HCT116 (cell line): ENCODE measurements around the gene CACNA1A. TPM values are rescaled to one million over a fixed set of nuclear protein-coding genes. Genes with fewer than 3 reads are reported as not detected.

ENCODE experiments used
- ATAC-seq: fragments of 200-7000 bp; cut with Tn5 transposase; 2 replicates; pipeline ENCODE4 v1.9.1; 2020; ENCODE audit warnings: mild to moderate bottlenecking, moderate library complexity
- BruUV-seq: library from RNA; stranded (reverse); fragments of 400-500 nt; replicated peaks from 2 replicates; lab custom pipeline; 2021; lab: Mats Ljungman, UMichigan
- CTCF ChIA-PET: fragments of 300-600 bp; sonication (Branson Sonifier 250); formaldehyde crosslinking; loops from one replicate; lab custom pipeline; 2021; ENCODE audit warnings: antibody characterized with exemption; lab: Charles Lee
- POLR2A ChIA-PET: fragments of 300-600, 350-600 bp; sonication (Branson Sonifier 250); formaldehyde crosslinking; loops from one replicate; lab custom pipeline; 2021; ENCODE audit warnings: antibody characterized with exemption; lab: Charles Lee
- RAD21 ChIA-PET, 2 experiments: fragments of 300-600 bp; sonication (Branson Sonifier 250); formaldehyde crosslinking; loops; one replicate each; lab custom pipeline; 2023; ENCODE audit warnings: low total read pairs in 2 of 2; ENCODE audit not compliant: uncharacterized antibody in 2 of 2, unreplicated experiment in 2 of 2, low non-redundant PET in 1 of 2; lab: Charles Lee
- DNase-seq: peaks from one replicate; pipeline ENCODE4 v3.0.0-alpha.2; 2010; ENCODE audit warnings: low read depth, low spot score
- H2AFZ ChIP-seq: fragments of 200-600 bp; shearing (Covaris generic), sonication (generic); 2 replicates; pipeline ENCODE4 v1.6.1; 2017; ENCODE audit warnings: low read depth, mixed run types, mixed read lengths, antibody characterized with exemption, low read length; ENCODE audit not compliant: poor library complexity, severe bottlenecking
- H3K27ac ChIP-seq: 2 replicates; pipeline ENCODE4 v1.5.1; 2012; ENCODE audit warnings: low read depth, low read length
- H3K27me3 ChIP-seq: fragments of 200-600 bp; sonication (generic); 2 replicates; pipeline ENCODE4 v1.6.1; 2016; ENCODE audit warnings: mixed run types, low read length, mixed read lengths; ENCODE audit not compliant: insufficient read depth
- H3K36me3 ChIP-seq, 2 experiments: fragments of 200-500 bp in 1 of 2; fragments of 200-600 bp in 1 of 2; sonication (Bioruptor generic) in 1 of 2; sonication (generic) in 1 of 2; 2 replicates each; pipeline versions ENCODE4 v1.5.1 to v1.6.1; 2014 to 2016; ENCODE audit warnings: low read length in 2 of 2, inconsistent platforms in 1 of 2, mixed read lengths in 1 of 2, mixed run types in 1 of 2; ENCODE audit not compliant: insufficient read depth in 2 of 2, control insufficient read depth in 1 of 2
- H3K4me1 ChIP-seq, 2 experiments: fragments of 200-600 bp in 1 of 2; sonication (generic) in 1 of 2; 2 replicates each; pipeline versions ENCODE4 v1.5.1 to v1.6.1; 2012 to 2017; ENCODE audit warnings: low read length in 2 of 2, inconsistent platforms in 1 of 2, mild to moderate bottlenecking in 1 of 2, mixed read lengths in 1 of 2, mixed run types in 1 of 2, moderate library complexity in 1 of 2; ENCODE audit not compliant: insufficient read depth in 2 of 2, control insufficient read depth in 1 of 2
- H3K4me2 ChIP-seq: fragments of 200-600 bp; sonication (generic); 2 replicates; pipeline ENCODE4 v1.6.1; 2017; ENCODE audit warnings: mixed run types, low read length, mixed read lengths
- H3K4me3 ChIP-seq, 2 experiments: fragments of 200-600 bp in 1 of 2; sonication (generic) in 1 of 2; replicated peaks in 1 of 2; 2 replicates each; pipeline ENCODE4 v1.5.1; 2011 to 2016; ENCODE audit warnings: low read length in 2 of 2, control low read depth in 1 of 2, low read depth in 1 of 2, mild to moderate bottlenecking in 1 of 2, mixed read lengths in 1 of 2, mixed run types in 1 of 2
- H3K79me2 ChIP-seq: fragments of 200-600 bp; sonication (generic); 2 replicates; pipeline ENCODE4 v1.6.1; 2017; ENCODE audit warnings: mild to moderate bottlenecking, mixed run types, low read length, moderate library complexity, mixed read lengths; ENCODE audit not compliant: insufficient read depth
- H3K9ac ChIP-seq: fragments of 200-600 bp; sonication (generic); 2 replicates; pipeline ENCODE4 v1.6.1; 2016; ENCODE audit warnings: low read length, mixed read lengths
- H3K9me2 ChIP-seq: fragments of 200-600 bp; sonication (generic), shearing (Covaris generic); 2 replicates; pipeline ENCODE4 v1.6.1; 2017; ENCODE audit warnings: mixed run types, mild to moderate bottlenecking, moderate library complexity; ENCODE audit not compliant: insufficient read depth
- H3K9me3 ChIP-seq, 2 experiments: fragments of 200-500 bp in 1 of 2; fragments of 200-600 bp in 1 of 2; sonication (Bioruptor generic) in 1 of 2; sonication (generic) in 1 of 2; 2 replicates each; pipeline ENCODE4 v1.6.1; 2014 to 2017; ENCODE audit warnings: low read length in 2 of 2, mixed read lengths in 2 of 2, inconsistent platforms in 1 of 2, low read depth in 1 of 2, mild to moderate bottlenecking in 1 of 2, mixed run types in 1 of 2, moderate library complexity in 1 of 2; ENCODE audit not compliant: control insufficient read depth in 1 of 2, insufficient read depth in 1 of 2
- H4K20me1 ChIP-seq: fragments of 200-600 bp; sonication (generic), shearing (Covaris generic); 2 replicates; pipeline ENCODE4 v1.6.1; 2017; ENCODE audit warnings: mixed run types, mild to moderate bottlenecking, moderate library complexity; ENCODE audit not compliant: insufficient read depth
- CBX3 ChIP-seq: IDR thresholded peaks from 2 replicates; pipeline ENCODE4 v1.6.1; 2012; ENCODE audit warnings: low read depth
- CEBPB ChIP-seq: IDR thresholded peaks from 2 replicates; pipeline ENCODE4 v1.6.1; 2012; ENCODE audit warnings: low read depth
- CTCF ChIP-seq, 3 experiments: fragments of 200-600 bp in 1 of 3; sonication (generic) in 1 of 3; IDR thresholded peaks in 2 of 3; conservative IDR thresholded peaks in 1 of 3; 2 replicates each; pipeline ENCODE4 v1.5.1; 2012 to 2017; ENCODE audit warnings: low read depth in 2 of 3, low read length in 2 of 3, antibody characterized with exemption in 1 of 3, borderline replicate concordance in 1 of 3, control low read depth in 1 of 3, mild to moderate bottlenecking in 1 of 3, mixed read lengths in 1 of 3, mixed run types in 1 of 3, moderate library complexity in 1 of 3; ENCODE audit not compliant: insufficient read depth in 1 of 3
- ELF1 ChIP-seq: IDR thresholded peaks from 2 replicates; pipeline ENCODE4 v1.6.1; 2012; ENCODE audit warnings: low read depth, borderline replicate concordance
- FOSL1 ChIP-seq: IDR thresholded peaks from 2 replicates; pipeline ENCODE4 v1.6.1; 2012; ENCODE audit warnings: low read depth
- JUND ChIP-seq: IDR thresholded peaks from 2 replicates; pipeline ENCODE4 v1.6.1; 2012
- MAX ChIP-seq: IDR thresholded peaks from 2 replicates; pipeline ENCODE4 v1.6.1; 2012
- POLR2A ChIP-seq: IDR thresholded peaks from 2 replicates; pipeline ENCODE4 v1.7.0; 2011; ENCODE audit warnings: borderline replicate concordance; ENCODE audit not compliant: insufficient read depth, insufficient read length; ENCODE audit errors: extremely low read depth
- POLR2AphosphoS5 ChIP-seq: IDR thresholded peaks from 2 replicates; pipeline ENCODE4 v1.6.1; 2011; ENCODE audit warnings: mild to moderate bottlenecking, low read depth, low read length, moderate library complexity
- RAD21 ChIP-seq: IDR thresholded peaks from 2 replicates; pipeline ENCODE4 v1.6.1; 2012; ENCODE audit warnings: low read depth, mild to moderate bottlenecking
- REST ChIP-seq: IDR thresholded peaks from 2 replicates; pipeline ENCODE4 v1.6.1; 2012; ENCODE audit warnings: low read depth
- SP1 ChIP-seq: IDR thresholded peaks from 2 replicates; pipeline ENCODE4 v1.6.1; 2012; ENCODE audit warnings: low read depth
- SRF ChIP-seq: IDR thresholded peaks from 2 replicates; pipeline ENCODE4 v1.6.1; 2012; ENCODE audit warnings: low read depth
- TCF7L2 ChIP-seq: IDR thresholded peaks from 2 replicates; pipeline ENCODE4 v1.7.0; 2011; ENCODE audit warnings: borderline replicate concordance, inconsistent platforms; ENCODE audit not compliant: insufficient read depth, insufficient read length; ENCODE audit errors: extremely low read depth
- YY1 ChIP-seq: IDR thresholded peaks from 2 replicates; pipeline ENCODE4 v1.6.1; 2011; ENCODE audit warnings: low read length, low read depth, moderate library complexity, mild to moderate bottlenecking; ENCODE audit not compliant: insufficient replicate concordance; ENCODE audit errors: extremely low read depth
- ZBTB33 ChIP-seq: IDR thresholded peaks from 2 replicates; pipeline ENCODE4 v1.6.1; 2011; ENCODE audit warnings: mild to moderate bottlenecking, low read length, moderate library complexity; ENCODE audit not compliant: insufficient replicate concordance; ENCODE audit errors: extremely low read depth
- ZFX ChIP-seq: fragments of 450-650 bp; IDR thresholded peaks from 2 replicates; pipeline ENCODE4 v1.6.1; 2017
- ZNF274 ChIP-seq: fragments of 200-500 bp; sonication (Bioruptor generic); IDR thresholded peaks from 2 replicates; pipeline ENCODE4 v1.6.1; 2014; ENCODE audit warnings: mild to moderate bottlenecking, low read depth, low read length, inconsistent platforms
- intact Hi-C: fragments of 100-400 bp; cut with micrococcal nuclease; formaldehyde crosslinking; loops from 2 replicates; pipeline ENCODE4 v1.10.0; 2022
- total RNA-seq: library from RNA; stranded (reverse); gene quantifications from one replicate; pipeline ENCODE4 v1.2.1, GENCODE V29; 2021; ENCODE audit not compliant: unreplicated experiment

Gene CACNA1A
- total RNA-seq, 1 experiment from 2014 or later = 7.5 TPM

- ChIA-PET RAD21 (no interaction called here), POLR2A (no interaction called here), CTCF (no interaction called here)
- no peak overlapping the region for H3K4me3 ChIP-seq
- no peaks in the 10 kb centered on the region for H4K20me1 ChIP-seq
- peaks cover 0 to 2% of the 10 kb centered on the region in 2 experiments; a peak in 3 of 4 replicates for H3K4me1 ChIP-seq
- no peak overlapping the region for H3K9ac ChIP-seq
- no peaks in the 10 kb centered on the region for H3K79me2 ChIP-seq
- no peak for ATAC-seq
- no peak for DNase-seq
- intact Hi-C loops = no loop called here
- H3K9me2 ChIP-seq = no peaks in the 10 kb centered on the region
- H3K27me3 ChIP-seq = no peaks in the 10 kb centered on the region
- no peak overlapping the region for H3K4me2 ChIP-seq
- no peaks in the 10 kb centered on the region for H3K9me3 ChIP-seq
- no peak overlapping the region for H3K27ac ChIP-seq
- BruUV-seq = no TSS peak
- H2AFZ ChIP-seq = no peak overlapping the region
- TF ChIP-seq FOSL1 (no peak), JUND (no peak), REST (no peak), CBX3 (no peak), POLR2AphosphoS5 (no peak), CTCF (IDR thresholded peaks at IDR 0.05 in 2 of 3, conservative IDR thresholded peaks at IDR 0.05 in 1 of 3; ENCODE audit: borderline replicate concordance in 1 of 3, insufficient read depth in 1 of 3, low read depth in 2 of 3, low read length in 2 of 3) (no peak), SRF (no peak), TCF7L2 (no peak), POLR2A (no peak), YY1 (no peak), MAX (no peak), ZNF274 (no peak), SP1 (no peak), ZFX (no peak), CEBPB (no peak), RAD21 (no peak), ZBTB33 (no peak), ELF1 (no peak)
- H3K36me3 ChIP-seq = no peaks in the 10 kb centered on the region
Observed at GRCh38 chr19:13229246-13229645, 277.0 kb downstream of the CACNA1A start.
